ENCODE measurements around the gene BOK.
"Not testable (repeated sequence)": the region's sequence is repeated elsewhere in the genome, so short reads cannot be mapped to it uniquely, and the experiment has no call there.

BOK gene

GRCh38 chr2:241571821-241572620 is 13.5 kb downstream of the BOK start:
- no peak for DNase-seq (ENCODE audit: low read depth, low spot score)

- not testable (repeated sequence) for DNase-seq (ENCODE audit: low read depth, low spot score)
These were observed 14.5 kb downstream of the BOK start for GRCh38 chr2:241572915-241573651.

DNA sequence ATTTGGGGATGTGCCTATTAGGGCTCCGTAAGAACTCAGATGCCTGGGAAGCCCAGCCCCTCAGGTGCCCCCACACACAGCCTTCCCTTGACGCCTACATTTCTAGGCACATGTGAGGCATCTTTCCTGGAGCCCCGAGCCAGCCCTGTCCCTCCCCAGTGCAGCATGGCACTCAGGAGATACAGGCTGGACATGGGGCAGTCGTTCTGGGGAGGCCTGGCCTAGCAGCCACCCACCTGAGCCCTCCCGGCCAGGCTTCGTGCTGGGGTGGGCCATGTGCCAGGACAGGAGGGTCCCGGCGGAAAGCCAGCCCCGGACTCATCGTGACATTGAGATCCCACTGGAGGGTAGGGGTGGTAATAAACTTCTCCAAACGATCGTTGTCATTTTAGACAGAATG is 15.2 kb downstream of the BOK start:
- DNase-seq (ENCODE audit: low read depth, low spot score): no peak

DNA sequence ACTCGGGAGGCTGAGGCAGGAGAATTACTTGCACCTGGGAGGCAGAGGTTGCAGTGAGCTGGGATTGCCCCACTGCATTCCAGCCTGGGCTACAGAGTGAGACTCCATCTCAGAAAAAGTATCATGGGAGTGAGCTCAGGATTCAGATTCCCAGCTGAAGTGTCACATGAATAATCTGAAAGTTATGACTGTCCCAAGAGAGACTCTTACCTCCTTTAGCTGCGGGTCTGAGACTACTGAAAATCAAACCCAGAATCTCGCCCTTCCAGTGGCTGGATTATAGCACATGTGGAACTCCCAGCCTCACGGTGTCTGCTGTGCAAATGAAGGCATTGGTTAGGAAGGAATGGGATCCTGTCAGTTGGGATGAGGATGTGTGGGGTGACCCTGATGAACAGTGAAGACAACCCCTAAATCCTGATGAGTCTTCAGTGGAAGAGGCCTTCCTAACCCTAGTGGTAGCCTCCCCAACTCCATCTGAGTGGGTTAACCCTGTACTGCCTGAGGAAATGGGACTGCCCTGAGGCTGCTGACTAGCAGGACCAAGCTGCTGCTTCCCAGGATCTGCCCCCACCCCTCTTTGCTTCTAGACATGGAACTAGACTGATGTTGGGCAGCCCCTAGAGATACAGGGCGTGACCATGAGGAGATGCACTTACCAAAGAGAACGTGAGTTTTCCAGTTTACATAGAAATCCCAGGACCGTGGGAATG is 16.5 kb downstream of the BOK start:
- no peak for DNase-seq (ENCODE audit: low read depth, low spot score)

DNA sequence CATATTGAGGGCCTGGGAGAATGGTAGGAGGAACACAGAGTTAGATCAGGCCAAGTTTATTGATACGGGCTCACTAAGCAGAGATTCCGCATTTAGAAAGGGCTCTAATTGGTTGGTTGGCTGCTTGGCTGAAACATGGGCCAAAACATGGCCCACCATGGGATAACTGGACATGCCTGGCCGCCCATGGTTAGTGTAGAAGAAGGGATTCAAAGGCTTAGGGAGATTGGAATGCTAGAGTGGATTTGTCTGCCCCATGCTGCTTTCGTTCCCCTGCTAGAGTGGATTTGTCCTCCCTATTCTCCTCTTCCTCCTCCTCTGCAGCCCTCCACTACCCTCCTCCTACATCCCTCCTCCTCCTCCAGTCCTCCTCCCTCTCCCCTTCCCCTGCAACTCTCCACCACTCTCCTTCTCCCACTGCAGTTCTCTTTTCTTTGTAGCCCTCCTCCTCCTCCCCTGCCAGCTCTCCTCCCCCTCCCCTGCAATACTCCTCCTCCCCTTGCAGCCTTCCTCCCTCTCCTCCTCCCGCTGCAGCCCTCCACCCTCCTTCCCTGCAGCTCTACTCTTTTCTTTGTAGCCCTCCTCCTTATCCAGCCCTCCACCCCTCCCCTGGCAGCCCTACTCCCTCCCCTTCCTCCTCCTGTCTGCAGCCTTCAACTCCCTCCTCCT is 17.2 kb downstream of the BOK start:
- DNase-seq (ENCODE audit: low read depth, low spot score): no peak

DNA sequence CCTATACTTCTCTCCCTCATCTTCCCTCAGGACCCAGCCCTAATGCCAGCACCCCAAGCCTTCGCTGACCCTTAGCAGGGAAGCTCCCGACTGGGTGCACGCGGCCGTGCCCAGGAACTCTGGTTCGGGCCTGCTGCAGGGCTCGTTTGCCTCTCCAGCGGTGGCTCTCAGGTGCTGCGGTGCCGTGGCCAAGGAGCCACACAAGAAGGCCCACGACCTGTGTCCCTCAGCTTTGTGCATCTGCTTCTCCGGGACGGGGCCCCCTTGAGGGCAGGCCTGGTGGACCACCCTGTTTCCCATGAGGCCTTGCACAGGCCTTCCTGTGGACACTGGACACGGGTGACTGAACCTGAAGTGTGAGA is 17.7 kb downstream of the BOK start:
- no peak for DNase-seq (ENCODE audit: low read depth, low spot score)

DNA sequence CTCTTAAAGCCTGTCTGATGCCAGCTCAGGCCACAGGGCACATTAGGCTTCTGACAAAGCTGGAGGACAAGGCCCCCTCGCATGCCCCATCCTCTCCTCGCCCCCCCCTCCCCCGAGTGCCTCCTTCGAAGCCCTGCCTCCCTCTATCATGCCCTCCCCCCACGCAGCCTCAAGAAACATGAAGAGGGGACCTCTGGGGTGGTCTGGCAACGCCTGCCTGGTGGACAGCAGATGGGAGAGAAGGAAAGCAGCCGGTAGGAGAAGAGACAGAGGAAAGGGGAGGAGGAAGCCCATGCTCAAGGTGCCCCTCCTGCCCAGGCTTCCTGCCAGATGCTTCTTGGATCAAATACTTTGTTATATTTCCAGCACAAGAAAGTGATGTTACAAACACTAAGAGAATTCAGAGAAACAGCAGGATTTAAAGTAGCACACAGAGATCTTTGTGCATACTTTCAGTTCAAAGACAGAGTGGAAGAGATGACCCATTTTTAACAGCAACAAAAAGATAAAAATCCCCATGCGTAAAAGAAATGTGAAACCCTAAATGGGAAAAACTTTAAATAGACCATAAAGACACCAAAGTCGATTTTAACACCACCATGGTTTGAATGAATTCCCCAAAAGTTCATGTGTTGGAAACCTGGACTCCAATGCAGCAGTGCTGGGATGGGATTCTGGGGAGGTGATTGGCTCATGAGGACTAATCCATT is 19.0 kb downstream of the BOK start:
- DNase-seq (ENCODE audit: low read depth, low spot score): no peak

GRCh38 chr2:241579281-241579680 is 20.7 kb downstream of the BOK start:
- DNase-seq (ENCODE audit: low read depth, low spot score): no peak

DNA sequence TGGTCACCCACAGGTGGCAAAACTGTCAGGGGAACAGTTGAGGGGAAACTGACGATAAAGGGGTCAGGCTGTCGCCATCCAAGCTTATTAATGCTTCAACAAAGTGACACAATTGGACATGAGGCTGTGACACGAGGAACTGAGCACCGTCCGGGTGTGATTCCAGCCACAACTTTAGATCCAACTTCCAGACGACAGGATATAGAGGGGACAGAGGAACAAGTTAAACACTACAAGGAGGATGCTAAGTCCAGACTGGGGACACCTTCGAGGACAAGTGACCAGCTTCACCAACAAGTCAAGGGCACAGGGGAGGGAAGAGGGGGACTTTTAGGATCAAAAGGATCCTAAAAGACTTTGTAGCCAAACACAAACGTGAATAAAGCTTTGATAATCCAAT is 23.8 kb downstream of the BOK start:
- no peak for DNase-seq (ENCODE audit: low read depth, low spot score)

GRCh38 chr2:241582806-241583205 is 24.3 kb downstream of the BOK start:
- DNase-seq (ENCODE audit: low read depth, low spot score): no peak

DNA sequence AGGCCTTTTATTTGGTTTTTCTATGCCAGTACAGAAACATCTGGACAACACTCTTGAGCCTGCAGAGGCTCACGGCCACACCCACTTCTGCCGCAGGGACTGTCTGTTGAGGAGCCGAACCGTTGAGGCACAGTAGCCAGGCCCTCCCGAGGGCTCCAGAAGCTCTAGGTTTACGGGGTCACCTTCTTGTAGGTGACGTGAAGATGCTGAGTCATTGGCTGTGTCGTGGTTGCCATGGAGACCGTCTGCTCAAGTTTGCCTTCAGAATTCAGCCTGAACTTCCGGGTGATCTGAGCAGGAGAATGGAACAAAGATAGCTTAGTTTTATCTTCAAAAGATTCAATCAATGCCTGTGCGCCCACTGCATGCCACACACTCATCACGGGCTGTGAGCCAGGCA is 25.9 kb downstream of the BOK start:
- no peak for DNase-seq (ENCODE audit: low read depth, low spot score)

DNA sequence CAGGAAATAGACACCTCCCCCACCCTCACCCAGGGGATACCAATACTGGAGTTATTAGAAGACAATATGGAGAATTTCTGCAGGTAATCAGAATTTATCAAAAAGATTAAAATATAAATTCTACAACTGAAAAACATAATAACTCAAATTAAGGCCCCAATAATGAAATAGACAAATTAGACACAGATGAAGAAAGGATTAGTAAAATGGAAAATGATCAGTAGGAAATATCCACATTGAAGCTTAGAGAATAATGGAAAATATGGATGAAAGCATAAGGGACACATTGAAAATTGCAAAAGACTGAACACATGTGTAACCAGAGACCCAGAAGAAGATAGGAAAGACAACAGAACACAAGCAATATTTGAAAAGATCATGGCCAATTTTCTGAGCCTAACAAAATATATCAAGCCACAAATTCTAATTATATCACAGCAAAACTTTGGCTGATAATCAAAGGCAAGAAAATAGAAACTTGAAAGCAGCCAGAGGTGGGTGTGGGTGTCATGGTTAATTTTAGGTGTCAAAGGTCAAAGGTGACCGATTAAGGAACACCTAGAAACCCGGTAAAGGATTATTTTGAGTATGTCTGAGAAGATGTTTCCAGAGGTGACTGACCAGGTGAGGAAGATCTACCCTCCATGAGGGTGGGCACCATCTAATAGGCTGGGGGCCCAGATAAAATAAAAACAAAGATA is 28.2 kb downstream of the BOK start:
- DNase-seq (ENCODE audit: low read depth, low spot score): no peak

DNA sequence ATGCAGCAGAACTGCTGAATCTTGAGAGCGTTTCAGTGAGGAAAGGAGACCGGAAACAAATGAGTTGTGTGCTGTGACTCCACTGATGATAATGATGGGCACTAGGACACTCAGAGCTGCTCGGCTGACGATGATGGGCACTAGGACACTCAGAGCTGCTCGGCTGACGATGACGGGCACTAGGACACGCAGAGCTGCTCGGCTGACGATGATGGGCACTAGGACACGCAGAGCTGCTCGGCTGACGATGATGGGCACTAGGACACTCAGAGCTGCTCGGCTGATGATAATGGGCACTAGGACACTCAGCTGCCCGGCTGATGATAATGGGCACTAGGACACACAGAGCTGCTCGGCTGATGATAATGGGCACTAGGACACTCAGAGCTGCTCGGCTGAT is 31.3 kb downstream of the BOK start:
- DNase-seq (ENCODE audit: low read depth, low spot score): not testable (repeated sequence)

DNA sequence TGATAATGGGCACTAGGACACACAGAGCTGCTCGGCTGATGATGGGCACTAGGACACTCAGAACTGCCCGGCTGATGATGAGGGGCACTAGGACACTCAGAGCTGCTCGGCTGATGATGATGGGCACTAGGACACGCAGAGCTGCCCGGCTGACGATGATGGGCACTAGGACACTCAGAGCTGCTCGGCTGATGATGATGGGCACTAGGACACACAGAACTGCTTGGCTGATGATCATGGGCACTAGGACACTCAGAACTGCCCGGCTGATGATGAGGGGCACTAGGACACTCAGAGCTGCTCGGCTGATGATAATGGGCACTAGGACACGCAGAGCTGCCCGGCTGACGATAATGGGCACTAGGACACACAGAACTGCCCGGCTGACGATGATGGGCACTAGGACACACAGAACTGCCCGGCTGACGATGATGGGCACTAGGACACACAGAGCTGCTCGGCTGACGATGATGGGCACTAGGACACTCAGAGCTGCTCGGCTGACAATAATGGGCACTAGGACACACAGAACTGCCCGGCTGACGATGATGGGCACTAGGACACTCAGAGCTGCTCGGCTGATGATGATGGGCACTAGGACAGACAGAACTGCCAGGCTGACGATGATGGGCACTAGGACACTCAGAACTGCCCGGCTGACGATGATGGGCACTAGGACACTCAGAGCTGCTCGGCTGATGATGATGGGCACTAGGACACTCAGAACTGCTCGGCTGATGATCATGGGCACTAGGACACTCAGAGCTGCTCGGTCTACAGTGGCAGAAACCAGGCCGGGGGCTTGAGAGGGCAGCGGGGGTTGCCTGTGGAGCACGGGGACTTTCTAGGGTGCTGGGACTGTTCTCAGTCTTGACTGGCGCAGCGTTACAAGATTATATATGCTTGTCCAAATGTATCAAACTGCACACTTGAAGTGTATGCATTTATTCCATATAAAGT is 32.2 kb downstream of the BOK start:
- not testable (repeated sequence) for DNase-seq (ENCODE audit: low read depth, low spot score)

DNA sequence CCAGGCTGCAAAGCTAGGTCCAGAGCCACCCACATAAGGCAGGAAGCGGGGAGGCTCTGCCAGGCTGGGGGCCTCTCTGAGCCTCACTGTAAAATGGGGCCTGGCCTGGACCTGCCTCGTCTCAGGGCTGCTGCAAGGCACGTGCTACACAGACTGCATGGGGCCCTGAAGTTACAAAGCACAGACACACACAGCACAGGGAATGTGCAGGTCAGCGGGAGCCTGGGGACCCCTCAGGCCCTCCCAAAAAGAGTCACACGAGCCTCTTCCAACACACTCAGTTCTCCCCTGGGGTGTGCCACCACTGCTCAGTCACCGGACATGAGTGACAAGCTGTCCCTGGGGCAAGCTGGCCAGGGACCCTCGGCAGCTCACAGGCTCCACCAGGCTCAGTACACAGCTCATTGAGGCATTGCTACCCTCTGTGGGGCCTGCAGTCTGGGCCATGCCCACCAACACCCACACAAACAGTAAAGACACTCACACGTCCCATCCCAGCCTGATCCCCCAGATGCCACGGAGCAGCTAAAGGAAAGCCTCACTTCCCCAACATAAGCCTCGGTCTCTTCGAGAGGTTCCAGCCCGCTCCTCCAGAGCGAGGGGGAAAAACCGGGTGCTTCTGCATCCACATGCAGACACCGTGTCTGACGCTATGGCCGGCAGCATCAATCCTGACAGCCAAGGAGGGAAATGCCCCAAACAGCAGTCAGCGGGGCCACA is 33.7 kb downstream of the BOK start:
- DNase-seq (ENCODE audit: low read depth, low spot score): no peak

DNA sequence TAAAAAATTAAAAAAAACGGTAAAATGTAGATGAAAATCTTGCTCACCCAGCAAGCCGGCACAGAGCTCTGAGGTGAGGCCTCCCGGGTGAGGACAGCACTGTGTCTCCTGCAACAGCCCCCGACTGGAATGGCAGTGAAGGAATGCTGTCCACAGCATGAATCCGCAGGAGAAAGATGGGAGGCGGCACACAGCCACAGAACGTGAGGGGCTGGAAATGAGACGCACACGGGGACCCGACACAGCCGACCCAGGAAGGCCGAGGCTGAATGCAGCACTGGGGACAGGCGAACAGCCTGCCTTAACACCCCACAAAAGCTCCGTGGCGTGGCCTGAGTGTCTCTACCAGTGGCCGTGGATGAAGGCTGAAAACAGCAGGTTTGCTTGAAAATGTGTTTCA is 34.7 kb downstream of the BOK start:
- no peak for DNase-seq (ENCODE audit: low read depth, low spot score)

- no peak for DNase-seq (ENCODE audit: low read depth, low spot score)
These were observed 37.1 kb downstream of the BOK start for GRCh38 chr2:241595600-241596140.

DNA sequence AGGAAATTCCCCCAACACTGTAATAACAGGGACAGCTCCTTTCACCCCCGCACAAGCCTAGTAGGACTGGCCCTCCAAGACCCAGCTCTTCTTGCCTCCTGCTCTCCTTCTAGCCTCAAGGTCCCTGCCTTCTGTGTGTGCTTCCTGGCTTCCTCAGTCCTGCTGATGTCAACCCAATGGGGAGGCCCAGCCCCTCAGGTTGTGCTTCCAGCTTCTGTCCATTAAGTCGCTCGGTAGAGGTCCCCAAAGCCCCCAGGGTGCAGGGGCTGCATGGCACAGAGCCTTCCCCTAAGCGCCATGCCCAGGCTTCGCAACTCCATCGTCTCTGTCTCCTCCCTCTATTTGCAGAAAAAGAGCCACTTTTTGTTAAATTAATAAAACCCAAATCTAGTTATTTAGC is 39.0 kb downstream of the BOK start:
- DNase-seq (ENCODE audit: low read depth, low spot score): no peak

DNA sequence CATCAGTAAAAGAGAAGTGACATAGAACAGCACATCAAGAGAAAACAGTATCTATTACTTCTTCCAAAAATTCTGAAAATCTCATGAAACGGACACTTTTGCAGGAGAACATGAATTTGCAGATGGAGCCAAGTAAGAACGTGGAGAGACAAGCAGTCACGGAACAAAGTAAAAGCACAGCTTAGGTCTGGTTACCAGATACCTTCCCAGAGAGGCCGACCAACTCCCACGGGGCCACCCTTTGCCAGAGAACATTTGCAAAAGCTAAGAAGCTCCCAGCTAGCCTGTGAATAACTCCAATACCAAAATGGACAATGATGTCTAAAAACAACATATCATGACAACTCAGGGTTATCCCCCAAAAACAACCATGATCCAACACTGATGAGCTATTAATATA is 39.5 kb downstream of the BOK start:
- no peak for DNase-seq (ENCODE audit: low read depth, low spot score)
